HCT116 (cell line): ENCODE data around the gene ZBTB16. TPM values are rescaled to one million over a fixed set of nuclear protein-coding genes. Genes with fewer than 3 reads are reported as not detected.

ENCODE experiments used
- ATAC-seq: fragments of 200-7000 bp; cut with Tn5 transposase; 2 replicates; pipeline ENCODE4 v1.9.1; 2020; ENCODE audit warnings: mild to moderate bottlenecking, moderate library complexity
- BruUV-seq: library from RNA; stranded (reverse); fragments of 400-500 nt; replicated peaks from 2 replicates; lab custom pipeline; 2021; lab: Mats Ljungman, UMichigan
- CTCF ChIA-PET: fragments of 300-600 bp; sonication (Branson Sonifier 250); formaldehyde crosslinking; loops from one replicate; lab custom pipeline; 2021; ENCODE audit warnings: antibody characterized with exemption; lab: Charles Lee
- POLR2A ChIA-PET: fragments of 300-600, 350-600 bp; sonication (Branson Sonifier 250); formaldehyde crosslinking; loops from one replicate; lab custom pipeline; 2021; ENCODE audit warnings: antibody characterized with exemption; lab: Charles Lee
- RAD21 ChIA-PET, 2 experiments: fragments of 300-600 bp; sonication (Branson Sonifier 250); formaldehyde crosslinking; loops; one replicate each; lab custom pipeline; 2023; ENCODE audit warnings: low total read pairs in 2 of 2; ENCODE audit not compliant: uncharacterized antibody in 2 of 2, unreplicated experiment in 2 of 2, low non-redundant PET in 1 of 2; lab: Charles Lee
- DNase-seq: peaks from one replicate; pipeline ENCODE4 v3.0.0-alpha.2; 2010; ENCODE audit warnings: low read depth, low spot score
- H2AFZ ChIP-seq: fragments of 200-600 bp; shearing (Covaris generic), sonication (generic); 2 replicates; pipeline ENCODE4 v1.6.1; 2017; ENCODE audit warnings: low read depth, mixed run types, mixed read lengths, antibody characterized with exemption, low read length; ENCODE audit not compliant: poor library complexity, severe bottlenecking
- H3K27ac ChIP-seq: 2 replicates; pipeline ENCODE4 v1.5.1; 2012; ENCODE audit warnings: low read depth, low read length
- H3K27me3 ChIP-seq: fragments of 200-600 bp; sonication (generic); 2 replicates; pipeline ENCODE4 v1.6.1; 2016; ENCODE audit warnings: mixed run types, low read length, mixed read lengths; ENCODE audit not compliant: insufficient read depth
- H3K36me3 ChIP-seq, 2 experiments: fragments of 200-500 bp in 1 of 2; fragments of 200-600 bp in 1 of 2; sonication (Bioruptor generic) in 1 of 2; sonication (generic) in 1 of 2; 2 replicates each; pipeline versions ENCODE4 v1.5.1 to v1.6.1; 2014 to 2016; ENCODE audit warnings: low read length in 2 of 2, inconsistent platforms in 1 of 2, mixed read lengths in 1 of 2, mixed run types in 1 of 2; ENCODE audit not compliant: insufficient read depth in 2 of 2, control insufficient read depth in 1 of 2
- H3K4me1 ChIP-seq, 2 experiments: fragments of 200-600 bp in 1 of 2; sonication (generic) in 1 of 2; 2 replicates each; pipeline versions ENCODE4 v1.5.1 to v1.6.1; 2012 to 2017; ENCODE audit warnings: low read length in 2 of 2, inconsistent platforms in 1 of 2, mild to moderate bottlenecking in 1 of 2, mixed read lengths in 1 of 2, mixed run types in 1 of 2, moderate library complexity in 1 of 2; ENCODE audit not compliant: insufficient read depth in 2 of 2, control insufficient read depth in 1 of 2
- H3K4me2 ChIP-seq: fragments of 200-600 bp; sonication (generic); 2 replicates; pipeline ENCODE4 v1.6.1; 2017; ENCODE audit warnings: mixed run types, low read length, mixed read lengths
- H3K4me3 ChIP-seq, 2 experiments: fragments of 200-600 bp in 1 of 2; sonication (generic) in 1 of 2; replicated peaks in 1 of 2; 2 replicates each; pipeline ENCODE4 v1.5.1; 2011 to 2016; ENCODE audit warnings: low read length in 2 of 2, control low read depth in 1 of 2, low read depth in 1 of 2, mild to moderate bottlenecking in 1 of 2, mixed read lengths in 1 of 2, mixed run types in 1 of 2
- H3K79me2 ChIP-seq: fragments of 200-600 bp; sonication (generic); 2 replicates; pipeline ENCODE4 v1.6.1; 2017; ENCODE audit warnings: mild to moderate bottlenecking, mixed run types, low read length, moderate library complexity, mixed read lengths; ENCODE audit not compliant: insufficient read depth
- H3K9ac ChIP-seq: fragments of 200-600 bp; sonication (generic); 2 replicates; pipeline ENCODE4 v1.6.1; 2016; ENCODE audit warnings: low read length, mixed read lengths
- H3K9me2 ChIP-seq: fragments of 200-600 bp; sonication (generic), shearing (Covaris generic); 2 replicates; pipeline ENCODE4 v1.6.1; 2017; ENCODE audit warnings: mixed run types, mild to moderate bottlenecking, moderate library complexity; ENCODE audit not compliant: insufficient read depth
- H3K9me3 ChIP-seq, 2 experiments: fragments of 200-500 bp in 1 of 2; fragments of 200-600 bp in 1 of 2; sonication (Bioruptor generic) in 1 of 2; sonication (generic) in 1 of 2; 2 replicates each; pipeline ENCODE4 v1.6.1; 2014 to 2017; ENCODE audit warnings: low read length in 2 of 2, mixed read lengths in 2 of 2, inconsistent platforms in 1 of 2, low read depth in 1 of 2, mild to moderate bottlenecking in 1 of 2, mixed run types in 1 of 2, moderate library complexity in 1 of 2; ENCODE audit not compliant: control insufficient read depth in 1 of 2, insufficient read depth in 1 of 2
- H4K20me1 ChIP-seq: fragments of 200-600 bp; sonication (generic), shearing (Covaris generic); 2 replicates; pipeline ENCODE4 v1.6.1; 2017; ENCODE audit warnings: mixed run types, mild to moderate bottlenecking, moderate library complexity; ENCODE audit not compliant: insufficient read depth
- CBX3 ChIP-seq: IDR thresholded peaks from 2 replicates; pipeline ENCODE4 v1.6.1; 2012; ENCODE audit warnings: low read depth
- CEBPB ChIP-seq: IDR thresholded peaks from 2 replicates; pipeline ENCODE4 v1.6.1; 2012; ENCODE audit warnings: low read depth
- EGR1 ChIP-seq: IDR thresholded peaks from 2 replicates; pipeline ENCODE4 v1.6.1; 2012; ENCODE audit warnings: low read depth
- JUND ChIP-seq: IDR thresholded peaks from 2 replicates; pipeline ENCODE4 v1.6.1; 2012
- POLR2AphosphoS5 ChIP-seq: IDR thresholded peaks from 2 replicates; pipeline ENCODE4 v1.6.1; 2011; ENCODE audit warnings: mild to moderate bottlenecking, low read depth, low read length, moderate library complexity
- RAD21 ChIP-seq: IDR thresholded peaks from 2 replicates; pipeline ENCODE4 v1.6.1; 2012; ENCODE audit warnings: low read depth, mild to moderate bottlenecking
- SRF ChIP-seq: IDR thresholded peaks from 2 replicates; pipeline ENCODE4 v1.6.1; 2012; ENCODE audit warnings: low read depth
- YY1 ChIP-seq: IDR thresholded peaks from 2 replicates; pipeline ENCODE4 v1.6.1; 2011; ENCODE audit warnings: low read length, low read depth, moderate library complexity, mild to moderate bottlenecking; ENCODE audit not compliant: insufficient replicate concordance; ENCODE audit errors: extremely low read depth
- ZFX ChIP-seq: fragments of 450-650 bp; IDR thresholded peaks from 2 replicates; pipeline ENCODE4 v1.6.1; 2017
- ZNF274 ChIP-seq: fragments of 200-500 bp; sonication (Bioruptor generic); IDR thresholded peaks from 2 replicates; pipeline ENCODE4 v1.6.1; 2014; ENCODE audit warnings: mild to moderate bottlenecking, low read depth, low read length, inconsistent platforms
- intact Hi-C: fragments of 100-400 bp; cut with micrococcal nuclease; formaldehyde crosslinking; loops from 2 replicates; pipeline ENCODE4 v1.10.0; 2022
- total RNA-seq: library from RNA; stranded (reverse); gene quantifications from one replicate; pipeline ENCODE4 v1.2.1, GENCODE V29; 2021; ENCODE audit not compliant: unreplicated experiment
- TF ChIP-seq, protein P1 (sequence below), 3 experiments: fragments of 200-600 bp in 1 of 3; sonication (generic) in 1 of 3; IDR thresholded peaks in 2 of 3; conservative IDR thresholded peaks in 1 of 3; 2 replicates each; pipeline ENCODE4 v1.5.1; 2012 to 2017; ENCODE audit warnings: low read depth in 2 of 3, low read length in 2 of 3, antibody characterized with exemption in 1 of 3, borderline replicate concordance in 1 of 3, control low read depth in 1 of 3, mild to moderate bottlenecking in 1 of 3, mixed read lengths in 1 of 3, mixed run types in 1 of 3, moderate library complexity in 1 of 3; ENCODE audit not compliant: insufficient read depth in 1 of 3
- TF ChIP-seq, protein P2 (sequence below): IDR thresholded peaks from 2 replicates; pipeline ENCODE4 v1.6.1; 2012
- TF ChIP-seq, protein P3 (sequence below): IDR thresholded peaks from 2 replicates; pipeline ENCODE4 v1.6.1; 2012
- TF ChIP-seq, protein P4 (sequence below): IDR thresholded peaks from 2 replicates; pipeline ENCODE4 v1.6.1; 2012; ENCODE audit warnings: low read depth

ZBTB16 gene
- total RNA-seq, 1 experiment from 2014 or later, result 0.30 TPM

DNA sequence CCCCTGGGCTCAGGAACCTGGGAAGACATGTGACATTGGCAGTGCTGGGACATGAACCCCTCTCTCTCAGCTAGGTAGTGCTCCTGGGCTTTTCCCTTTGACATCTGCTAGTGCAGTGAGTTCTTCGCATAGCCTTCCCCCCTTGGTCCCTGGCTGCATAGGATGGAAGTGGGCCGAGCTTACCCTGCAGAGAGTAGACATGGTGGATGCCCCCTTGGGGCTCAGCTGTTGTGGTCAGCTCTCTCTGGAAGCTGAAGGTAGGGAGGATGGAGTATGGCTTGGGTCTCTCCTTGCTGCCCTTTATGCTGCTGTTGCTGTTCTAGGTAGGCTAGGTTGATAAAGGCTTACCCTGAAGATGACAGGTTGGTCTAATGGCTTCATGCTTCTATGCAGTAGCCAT, 92.1 kb downstream of the ZBTB16 start:
- H3K4me1 ChIP-seq, result no peaks in the 10 kb centered on the region
- DNase-seq, result no peak
- no peaks in the 10 kb centered on the region for H3K79me2 ChIP-seq
- no peak overlapping the region for H3K9ac ChIP-seq
- H3K27ac ChIP-seq, result no peak overlapping the region
- BruUV-seq, result no TSS peak
- H3K4me3 ChIP-seq, result no peak overlapping the region
- H3K9me2 ChIP-seq, result no peaks in the 10 kb centered on the region
- RAD21 ChIA-PET, result no interaction called here
- no peak for ATAC-seq
- TF ChIP-seq RAD21 (no peak), CEBPB (no peak), CBX3 (no peak), ZNF274 (no peak), ZFX (no peak)
- TF ChIP-seq, protein P1, sequence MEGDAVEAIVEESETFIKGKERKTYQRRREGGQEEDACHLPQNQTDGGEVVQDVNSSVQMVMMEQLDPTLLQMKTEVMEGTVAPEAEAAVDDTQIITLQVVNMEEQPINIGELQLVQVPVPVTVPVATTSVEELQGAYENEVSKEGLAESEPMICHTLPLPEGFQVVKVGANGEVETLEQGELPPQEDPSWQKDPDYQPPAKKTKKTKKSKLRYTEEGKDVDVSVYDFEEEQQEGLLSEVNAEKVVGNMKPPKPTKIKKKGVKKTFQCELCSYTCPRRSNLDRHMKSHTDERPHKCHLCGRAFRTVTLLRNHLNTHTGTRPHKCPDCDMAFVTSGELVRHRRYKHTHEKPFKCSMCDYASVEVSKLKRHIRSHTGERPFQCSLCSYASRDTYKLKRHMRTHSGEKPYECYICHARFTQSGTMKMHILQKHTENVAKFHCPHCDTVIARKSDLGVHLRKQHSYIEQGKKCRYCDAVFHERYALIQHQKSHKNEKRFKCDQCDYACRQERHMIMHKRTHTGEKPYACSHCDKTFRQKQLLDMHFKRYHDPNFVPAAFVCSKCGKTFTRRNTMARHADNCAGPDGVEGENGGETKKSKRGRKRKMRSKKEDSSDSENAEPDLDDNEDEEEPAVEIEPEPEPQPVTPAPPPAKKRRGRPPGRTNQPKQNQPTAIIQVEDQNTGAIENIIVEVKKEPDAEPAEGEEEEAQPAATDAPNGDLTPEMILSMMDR (IDR thresholded peaks at IDR 0.05 in 2 of 3, conservative IDR thresholded peaks at IDR 0.05 in 1 of 3; ENCODE audit: borderline replicate concordance in 1 of 3, insufficient read depth in 1 of 3, low read depth in 2 of 3, low read length in 2 of 3), result no peak
- TF ChIP-seq, protein P2, sequence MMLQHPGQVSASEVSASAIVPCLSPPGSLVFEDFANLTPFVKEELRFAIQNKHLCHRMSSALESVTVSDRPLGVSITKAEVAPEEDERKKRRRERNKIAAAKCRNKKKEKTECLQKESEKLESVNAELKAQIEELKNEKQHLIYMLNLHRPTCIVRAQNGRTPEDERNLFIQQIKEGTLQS, result no peak
- CTCF ChIA-PET, result no interaction called here
- H3K4me2 ChIP-seq, result no peak overlapping the region
- H3K36me3 ChIP-seq, result no peaks in the 10 kb centered on the region
- no peaks in the 10 kb centered on the region for H3K9me3 ChIP-seq
- no peak overlapping the region for H2AFZ ChIP-seq
- intact Hi-C loops, result no loop called here
- POLR2A ChIA-PET, result no interaction called here
- H4K20me1 ChIP-seq, result no peaks in the 10 kb centered on the region
- peaks cover 68% of the 10 kb centered on the region for H3K27me3 ChIP-seq

DNA sequence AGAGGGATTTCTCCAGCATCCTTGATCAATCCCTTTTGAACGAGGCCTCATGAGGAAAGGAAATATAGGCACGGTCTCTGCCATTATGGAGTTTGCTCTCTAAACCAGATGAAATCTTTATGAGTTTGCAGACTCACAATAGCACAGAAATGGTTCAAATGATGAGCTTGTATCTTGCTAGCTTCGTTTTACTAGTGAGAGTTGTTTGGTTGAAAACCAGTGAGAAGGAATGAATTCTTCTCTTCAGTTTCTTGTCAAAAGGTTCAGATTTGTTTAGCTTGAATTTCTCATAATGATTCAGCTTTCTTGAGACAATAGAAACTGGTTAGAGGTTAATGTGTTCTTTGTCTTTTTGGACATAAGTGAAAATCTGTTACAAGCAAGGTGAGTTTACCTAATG, 92.7 kb downstream of the ZBTB16 start:
- Histone ChIP-seq H3K9me3 (no peaks in the 10 kb centered on the region), H3K4me1 (no peaks in the 10 kb centered on the region), H3K79me2 (no peaks in the 10 kb centered on the region), H3K4me3 (no peak overlapping the region), H2AFZ (no peak overlapping the region), H3K9ac (no peak overlapping the region), H3K4me2 (no peak overlapping the region), H3K36me3 (no peaks in the 10 kb centered on the region), H3K9me2 (no peaks in the 10 kb centered on the region), H3K27me3 (peaks cover 68% of the 10 kb centered on the region), H4K20me1 (no peaks in the 10 kb centered on the region), H3K27ac (no peak overlapping the region)
- CTCF ChIA-PET, result no interaction called here
- ATAC-seq (no peak), DNase-seq (no peak)
- BruUV-seq, result no TSS peak
- POLR2A ChIA-PET, result no interaction called here
- RAD21 ChIA-PET, result no interaction called here
- intact Hi-C loops, result no loop called here
- TF ChIP-seq ZNF274 (no peak), POLR2AphosphoS5 (no peak), SRF (no peak), EGR1 (no peak), JUND (no peak), YY1 (no peak), CEBPB (no peak), ZFX (no peak)
- TF ChIP-seq, protein P3, sequence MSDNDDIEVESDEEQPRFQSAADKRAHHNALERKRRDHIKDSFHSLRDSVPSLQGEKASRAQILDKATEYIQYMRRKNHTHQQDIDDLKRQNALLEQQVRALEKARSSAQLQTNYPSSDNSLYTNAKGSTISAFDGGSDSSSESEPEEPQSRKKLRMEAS, result no peak
- TF ChIP-seq, protein P4, sequence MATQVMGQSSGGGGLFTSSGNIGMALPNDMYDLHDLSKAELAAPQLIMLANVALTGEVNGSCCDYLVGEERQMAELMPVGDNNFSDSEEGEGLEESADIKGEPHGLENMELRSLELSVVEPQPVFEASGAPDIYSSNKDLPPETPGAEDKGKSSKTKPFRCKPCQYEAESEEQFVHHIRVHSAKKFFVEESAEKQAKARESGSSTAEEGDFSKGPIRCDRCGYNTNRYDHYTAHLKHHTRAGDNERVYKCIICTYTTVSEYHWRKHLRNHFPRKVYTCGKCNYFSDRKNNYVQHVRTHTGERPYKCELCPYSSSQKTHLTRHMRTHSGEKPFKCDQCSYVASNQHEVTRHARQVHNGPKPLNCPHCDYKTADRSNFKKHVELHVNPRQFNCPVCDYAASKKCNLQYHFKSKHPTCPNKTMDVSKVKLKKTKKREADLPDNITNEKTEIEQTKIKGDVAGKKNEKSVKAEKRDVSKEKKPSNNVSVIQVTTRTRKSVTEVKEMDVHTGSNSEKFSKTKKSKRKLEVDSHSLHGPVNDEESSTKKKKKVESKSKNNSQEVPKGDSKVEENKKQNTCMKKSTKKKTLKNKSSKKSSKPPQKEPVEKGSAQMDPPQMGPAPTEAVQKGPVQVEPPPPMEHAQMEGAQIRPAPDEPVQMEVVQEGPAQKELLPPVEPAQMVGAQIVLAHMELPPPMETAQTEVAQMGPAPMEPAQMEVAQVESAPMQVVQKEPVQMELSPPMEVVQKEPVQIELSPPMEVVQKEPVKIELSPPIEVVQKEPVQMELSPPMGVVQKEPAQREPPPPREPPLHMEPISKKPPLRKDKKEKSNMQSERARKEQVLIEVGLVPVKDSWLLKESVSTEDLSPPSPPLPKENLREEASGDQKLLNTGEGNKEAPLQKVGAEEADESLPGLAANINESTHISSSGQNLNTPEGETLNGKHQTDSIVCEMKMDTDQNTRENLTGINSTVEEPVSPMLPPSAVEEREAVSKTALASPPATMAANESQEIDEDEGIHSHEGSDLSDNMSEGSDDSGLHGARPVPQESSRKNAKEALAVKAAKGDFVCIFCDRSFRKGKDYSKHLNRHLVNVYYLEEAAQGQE, result no peak
